B cell (primary cell): ENCODE results near the gene MAPK14.

Source experiments
- CTCF ChIP-seq: fragments of 200-600 bp; IDR thresholded peaks from one replicate; pipeline ENCODE4 v1.8.0; 2022; ENCODE audit warnings: antibody characterized with exemption, mild to moderate bottlenecking
- EZH2 ChIP-seq: IDR thresholded peaks from 2 replicates; pipeline ENCODE4 v1.6.1; 2012; ENCODE audit warnings: borderline replicate concordance, low read depth, mild to moderate bottlenecking, moderate library complexity, low read length; ENCODE audit not compliant: insufficient read depth, poor library complexity, severe bottlenecking

- TF ChIP-seq CTCF (no peak), EZH2 (no peak)
Measured at GRCh38 chr6:36050947-36051710, 23.5 kb downstream of the MAPK14 start.
